HS-27A (cell line): ENCODE measurements around the gene TBC1D22A.

Experiments used
- DNase-seq: peaks from one replicate; pipeline ENCODE4 v3.0.0-alpha.2; 2012; ENCODE audit warnings: low read depth, missing footprints

The TBC1D22A gene

DNA sequence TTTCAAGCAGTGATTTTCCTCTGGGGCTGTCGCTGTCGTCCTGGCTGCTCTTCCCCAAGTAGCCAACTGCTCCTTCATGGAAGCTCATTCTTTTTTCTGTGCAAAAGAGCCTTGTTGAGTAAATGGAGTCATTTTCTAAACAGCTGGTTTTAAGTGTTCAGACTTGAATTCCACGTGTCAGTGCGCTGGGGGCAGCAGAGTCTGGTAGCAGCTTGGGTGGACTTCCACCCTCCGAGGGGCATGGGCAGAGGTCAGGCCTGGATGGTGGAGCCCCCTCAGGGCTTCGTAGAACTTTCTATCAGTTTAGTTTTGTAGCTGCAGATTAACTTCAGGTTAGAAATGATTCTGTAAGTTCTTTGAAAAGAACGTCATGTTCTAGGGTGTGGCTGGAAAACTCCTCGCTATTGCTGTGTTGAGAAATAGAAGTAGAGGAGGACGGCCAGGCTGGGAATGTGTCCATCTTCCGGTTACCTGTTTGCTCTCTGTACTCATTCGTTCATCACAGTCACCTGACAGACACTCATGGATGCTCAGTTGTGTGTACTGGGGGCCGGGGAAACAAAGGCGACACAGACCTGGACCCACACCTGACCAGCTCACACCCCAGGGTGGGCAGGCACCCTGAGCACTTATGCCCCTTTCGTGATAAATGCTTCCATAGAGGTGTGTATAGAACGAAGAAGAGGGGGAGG lies 270.7 kb downstream of the TBC1D22A start:
- no peak for DNase-seq

DNA sequence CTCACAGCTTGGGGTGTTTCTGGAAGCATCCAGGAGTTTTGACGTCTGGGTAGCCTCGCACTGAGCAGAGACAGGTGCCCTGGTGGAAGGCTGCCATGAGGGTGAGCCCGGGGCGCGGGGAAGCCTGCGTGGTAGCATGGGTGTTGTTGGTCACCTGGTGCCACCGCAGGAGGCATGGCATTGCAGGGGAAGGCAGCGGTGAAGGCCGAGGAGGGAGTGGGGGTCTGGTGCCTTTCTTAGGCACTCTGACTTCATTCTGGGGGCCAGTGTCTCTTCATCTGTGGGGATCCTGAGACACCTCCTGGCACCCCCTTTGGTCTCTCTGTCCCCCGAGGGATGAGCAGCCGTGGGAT lies 271.2 kb downstream of the TBC1D22A start:
- DNase-seq = no peak

DNA sequence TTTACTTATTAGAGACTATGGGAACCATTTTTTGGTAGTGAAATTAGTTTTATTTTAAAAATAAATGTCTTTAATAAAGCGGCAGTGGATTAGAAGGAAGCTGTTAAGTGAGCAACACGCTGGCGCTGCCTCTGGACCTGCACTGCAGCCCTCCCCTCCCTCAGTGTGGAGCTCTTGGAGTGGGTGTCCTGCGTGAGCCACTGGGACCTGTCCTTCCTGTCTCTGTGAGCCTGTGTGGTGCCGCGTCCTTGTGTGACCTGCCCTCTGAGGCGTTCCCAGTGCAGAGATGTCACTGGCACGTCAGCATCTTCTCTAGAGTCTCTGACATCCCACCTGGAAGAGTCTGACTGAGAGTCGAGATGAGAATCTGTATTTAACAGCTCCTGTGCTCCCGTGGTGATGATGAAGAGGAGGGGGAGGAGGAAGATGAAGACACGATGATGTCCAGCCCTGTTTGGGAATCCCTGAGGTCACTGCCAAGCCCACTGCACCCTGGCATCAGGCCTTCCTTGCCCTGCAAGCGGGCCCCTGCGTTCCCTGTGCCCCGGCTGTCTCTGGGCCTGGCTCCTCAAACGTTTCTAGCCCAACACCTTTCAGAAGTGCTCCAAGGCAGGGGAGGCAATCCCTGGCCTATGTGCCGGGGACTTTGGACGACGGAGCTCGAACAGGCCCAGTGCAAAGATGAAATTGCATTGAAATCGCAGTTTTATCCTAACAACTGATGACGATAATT lies 271.8 kb downstream of the TBC1D22A start:
- DNase-seq = no peak

DNA sequence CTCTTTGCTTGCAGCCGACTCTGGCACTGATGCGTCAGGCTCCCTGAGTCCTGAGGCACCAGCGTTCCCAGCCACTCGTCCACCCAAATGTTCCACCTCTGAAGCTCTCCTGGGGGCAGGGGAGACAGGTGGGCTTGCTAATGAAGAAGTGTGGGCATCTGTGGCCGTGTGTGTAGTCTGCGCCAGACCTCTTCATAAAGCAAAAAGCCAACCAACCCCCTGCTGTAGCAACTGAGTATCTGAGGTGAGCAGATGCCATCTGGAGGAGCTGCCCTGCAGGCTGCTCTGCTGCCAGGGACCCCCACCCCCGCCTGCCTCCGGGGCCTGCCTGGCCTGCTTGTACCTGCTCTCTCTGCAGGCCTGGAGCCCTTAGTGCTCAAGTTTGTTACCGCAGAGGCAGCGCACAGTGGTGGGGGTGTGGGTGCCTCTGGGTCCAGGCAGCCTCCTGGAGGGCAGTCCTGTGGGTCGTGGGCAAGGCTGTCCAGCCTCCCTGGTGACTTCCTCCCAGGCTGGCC lies 272.5 kb downstream of the TBC1D22A start:
- DNase-seq = no peak

DNA sequence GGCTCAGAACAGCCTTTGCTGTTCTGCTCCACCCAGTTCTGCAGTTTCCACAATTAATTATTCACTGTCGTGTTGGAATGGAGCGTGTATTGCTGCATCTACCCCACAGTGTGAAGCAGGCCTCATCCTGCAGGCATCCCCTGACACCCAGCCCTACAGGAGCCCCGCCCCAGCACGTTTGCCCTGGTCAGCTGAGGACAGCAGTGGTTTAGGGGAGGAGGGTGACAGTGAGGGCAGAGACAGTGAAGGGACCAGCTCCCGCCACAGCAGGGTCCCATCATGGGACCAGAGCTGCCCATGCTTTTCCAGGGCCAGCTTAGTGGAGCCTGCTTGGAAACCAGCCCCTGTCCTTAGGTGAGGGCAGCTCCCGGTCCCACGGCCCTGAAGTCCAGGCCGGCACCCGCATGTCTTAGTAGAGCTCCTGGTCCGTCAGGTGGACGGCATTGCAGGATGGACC lies 273.0 kb downstream of the TBC1D22A start:
- DNase-seq = no peak

DNA sequence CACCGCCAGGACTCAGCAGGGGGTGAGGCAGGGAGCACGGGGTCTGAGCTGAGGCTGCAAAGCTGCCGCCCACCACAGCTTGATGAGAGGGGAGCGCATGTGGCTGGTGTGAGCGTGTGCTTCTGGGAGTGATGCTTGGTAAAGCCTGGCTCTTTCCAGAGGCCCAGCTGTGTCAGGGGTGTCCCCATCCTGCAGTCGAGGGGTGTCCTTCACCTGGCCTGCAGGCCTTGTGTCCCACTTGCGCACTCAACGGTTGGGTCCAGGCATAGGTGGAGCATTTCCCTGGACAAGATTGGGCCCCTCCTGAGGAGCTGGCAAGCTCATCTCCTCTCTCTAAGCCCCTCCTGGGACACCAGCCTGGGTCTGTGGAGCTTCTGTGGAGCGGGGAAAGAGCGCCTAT lies 273.9 kb downstream of the TBC1D22A start:
- no peak for DNase-seq

DNA sequence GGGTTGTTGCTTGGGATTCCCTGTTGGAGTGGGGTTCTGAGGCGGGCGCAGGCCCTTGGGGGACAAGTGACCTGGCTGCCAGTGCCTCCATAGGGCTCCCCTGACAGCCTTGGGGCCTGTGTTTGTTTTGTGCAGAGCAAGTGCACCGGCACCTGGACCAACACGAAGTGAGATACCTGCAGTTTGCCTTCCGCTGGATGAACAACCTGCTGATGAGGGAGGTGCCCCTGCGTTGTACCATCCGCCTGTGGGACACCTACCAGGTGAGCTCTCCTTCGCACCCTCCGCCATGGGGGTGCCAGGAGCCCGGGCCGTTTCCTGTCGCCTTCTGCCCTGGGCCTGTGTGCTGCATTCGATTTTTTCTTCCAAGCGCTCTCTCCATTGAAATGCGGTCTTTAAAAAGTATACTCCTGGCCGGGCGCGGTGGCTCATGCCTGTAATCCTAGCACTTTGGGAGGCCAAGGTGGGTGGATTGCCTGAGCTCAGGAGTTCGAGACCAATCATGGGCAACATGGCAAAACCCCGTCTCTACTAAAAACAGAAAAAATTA lies 274.6 kb downstream of the TBC1D22A start:
- DNase-seq = no peak

DNA sequence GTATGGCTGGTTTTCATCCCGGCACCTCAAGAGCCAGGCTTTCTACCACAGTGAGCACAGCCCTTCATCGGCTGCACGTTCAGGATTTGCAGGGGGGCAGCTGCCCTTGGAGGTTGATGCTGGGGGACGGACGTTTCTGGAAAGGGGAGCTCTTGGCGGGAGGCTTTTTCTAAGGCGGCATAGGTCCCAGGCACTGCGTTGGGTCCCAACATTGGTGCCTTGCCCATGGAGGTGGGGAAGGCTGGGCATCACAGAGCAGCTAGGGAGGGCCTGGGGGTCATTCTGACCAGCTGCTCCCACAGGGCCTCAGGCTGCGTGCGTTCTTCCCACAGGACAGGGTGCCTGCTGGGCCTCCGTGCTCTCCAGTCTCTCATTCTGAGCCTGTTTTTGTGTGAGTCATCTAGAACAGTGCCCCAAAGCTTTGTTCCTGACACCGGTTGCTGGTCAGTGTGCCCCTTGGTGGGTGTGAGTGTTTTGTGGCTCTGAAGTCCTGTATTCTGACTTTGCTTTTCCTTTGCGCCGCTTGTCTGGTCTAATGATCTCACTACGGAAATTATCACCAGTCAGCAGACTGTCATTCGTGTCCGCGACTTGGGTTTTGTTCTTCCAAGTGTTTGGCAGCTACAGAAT lies 275.9 kb downstream of the TBC1D22A start:
- DNase-seq = no peak

DNA sequence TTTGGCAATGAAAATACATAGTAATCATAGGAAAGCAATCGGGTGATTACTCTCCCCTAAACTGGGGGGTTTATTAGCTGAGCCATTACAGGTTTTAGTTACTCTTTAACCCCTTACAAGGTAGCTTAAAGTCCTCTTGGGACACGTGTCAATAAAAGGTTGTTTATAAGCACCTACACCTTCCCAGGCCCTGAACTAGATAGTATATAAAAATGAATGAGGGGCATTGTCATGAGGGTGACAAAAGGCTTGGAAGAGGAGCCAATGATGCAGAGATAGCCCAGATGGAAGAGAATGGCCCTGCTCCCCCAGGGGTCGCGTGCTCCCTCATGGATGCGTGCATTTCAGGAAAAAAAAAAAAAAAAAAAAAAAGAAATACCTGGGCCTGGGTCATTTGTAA lies 276.9 kb downstream of the TBC1D22A start:
- no peak for DNase-seq

DNA sequence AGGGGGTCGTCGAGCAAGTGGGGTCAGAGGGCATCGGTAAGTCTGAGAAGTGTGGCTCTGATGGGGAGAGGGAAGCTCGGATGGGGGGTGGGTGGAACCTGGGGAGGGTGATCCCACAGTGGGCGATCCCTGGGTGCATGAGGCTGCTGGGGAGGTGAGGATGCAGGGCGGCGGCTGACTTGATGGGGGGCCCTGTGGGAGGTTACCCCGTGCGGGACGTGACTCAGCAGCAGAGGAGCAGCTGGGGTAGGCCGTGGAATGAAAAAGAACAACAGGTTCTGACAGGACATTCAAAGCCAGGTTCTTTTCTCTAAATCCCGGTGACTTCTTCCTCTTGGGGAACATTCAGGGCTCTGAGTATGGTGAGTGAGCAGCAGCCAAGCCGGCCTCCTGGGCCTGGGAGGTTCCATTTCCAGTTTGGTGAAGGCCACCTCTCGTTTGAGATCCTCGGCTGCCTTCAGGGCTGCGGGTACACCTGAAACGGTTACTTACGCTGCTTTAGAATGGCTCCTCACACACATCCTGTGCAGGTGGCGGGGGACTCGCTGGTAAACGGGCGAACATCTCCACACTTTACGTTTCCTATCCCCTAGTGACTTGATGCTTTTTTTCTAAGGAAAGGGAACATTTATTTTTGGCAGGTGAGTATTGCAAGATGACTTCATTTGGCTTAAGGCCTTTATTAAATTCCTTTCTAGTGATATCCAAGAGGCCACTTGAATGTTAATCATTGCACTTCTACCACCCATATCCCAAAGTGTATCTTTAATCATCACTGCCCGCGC lies 278.2 kb downstream of the TBC1D22A start:
- DNase-seq = no peak

DNA sequence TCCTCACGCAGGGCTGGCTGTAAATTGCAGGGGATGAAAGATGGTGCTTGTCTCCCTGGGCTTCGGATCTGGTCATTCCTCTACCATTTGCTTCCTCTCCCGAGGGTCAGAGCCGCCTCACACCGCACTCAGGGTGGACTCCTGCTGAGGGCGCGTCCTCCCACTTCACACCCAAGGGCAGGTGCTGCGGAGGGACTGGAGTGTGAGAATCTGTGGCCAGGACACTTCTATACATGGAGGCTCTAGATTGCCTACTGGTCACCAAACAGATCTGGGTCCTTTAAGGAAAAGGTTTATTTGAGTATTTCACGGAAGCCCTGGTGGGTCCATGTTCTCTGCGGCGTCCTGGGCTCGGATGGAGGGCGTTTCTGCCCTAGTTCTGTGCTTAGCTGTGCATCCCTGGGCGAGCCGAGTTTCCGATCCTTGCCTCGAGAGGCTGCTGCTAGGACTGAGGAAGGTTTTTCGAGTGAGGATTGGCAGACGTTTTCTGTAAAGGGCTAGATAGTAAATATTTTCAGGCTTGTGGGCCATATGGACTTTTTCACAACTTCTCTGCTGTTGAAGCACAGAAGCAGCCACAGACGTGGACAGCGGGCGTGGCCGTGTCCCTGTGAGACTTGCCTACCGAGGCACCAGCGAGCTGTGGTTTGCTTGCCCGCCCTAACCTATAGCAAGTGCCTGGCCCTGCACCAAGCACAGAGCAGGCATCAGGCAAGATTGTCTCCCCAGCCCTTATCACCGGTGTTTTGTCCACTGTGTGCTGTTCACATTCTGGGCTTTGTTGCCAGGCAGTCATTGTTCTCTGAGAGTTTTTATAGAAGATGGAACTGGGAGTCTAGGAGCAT lies 279.0 kb downstream of the TBC1D22A start:
- no peak for DNase-seq

DNA sequence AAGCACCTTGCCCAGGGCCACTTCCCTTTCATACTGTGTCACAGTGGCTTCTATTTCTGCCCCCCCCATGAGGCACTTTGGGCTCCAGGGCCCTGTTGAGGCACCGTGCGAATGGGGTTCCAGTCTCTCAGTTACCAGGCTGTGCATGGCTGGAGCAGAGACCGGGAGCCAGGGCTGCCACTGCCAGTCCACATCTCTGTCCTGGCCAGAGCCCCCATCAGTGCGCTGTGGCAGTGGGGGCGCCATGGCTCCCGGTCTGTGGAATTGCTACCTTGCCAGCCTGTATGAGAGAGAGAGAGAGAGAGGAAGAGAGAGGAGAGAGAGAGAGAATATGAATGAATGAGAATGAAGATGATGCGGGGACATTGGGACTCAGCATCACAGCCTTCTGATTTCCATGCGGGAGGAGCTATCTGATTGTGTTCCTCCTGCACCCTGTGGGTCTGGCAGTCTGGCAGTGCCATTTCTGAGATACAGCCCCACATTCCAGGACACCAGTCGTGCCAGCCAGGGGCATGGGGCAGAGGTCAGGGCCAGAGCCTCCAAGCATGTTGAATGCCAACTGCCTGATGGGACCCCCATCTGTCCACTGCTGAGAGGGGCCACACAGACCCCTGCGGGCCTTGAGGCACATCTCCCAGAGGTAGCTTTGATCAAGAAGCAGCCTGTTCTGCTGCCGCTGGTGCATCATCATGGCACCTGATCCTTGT lies 279.8 kb downstream of the TBC1D22A start:
- no peak for DNase-seq

DNA sequence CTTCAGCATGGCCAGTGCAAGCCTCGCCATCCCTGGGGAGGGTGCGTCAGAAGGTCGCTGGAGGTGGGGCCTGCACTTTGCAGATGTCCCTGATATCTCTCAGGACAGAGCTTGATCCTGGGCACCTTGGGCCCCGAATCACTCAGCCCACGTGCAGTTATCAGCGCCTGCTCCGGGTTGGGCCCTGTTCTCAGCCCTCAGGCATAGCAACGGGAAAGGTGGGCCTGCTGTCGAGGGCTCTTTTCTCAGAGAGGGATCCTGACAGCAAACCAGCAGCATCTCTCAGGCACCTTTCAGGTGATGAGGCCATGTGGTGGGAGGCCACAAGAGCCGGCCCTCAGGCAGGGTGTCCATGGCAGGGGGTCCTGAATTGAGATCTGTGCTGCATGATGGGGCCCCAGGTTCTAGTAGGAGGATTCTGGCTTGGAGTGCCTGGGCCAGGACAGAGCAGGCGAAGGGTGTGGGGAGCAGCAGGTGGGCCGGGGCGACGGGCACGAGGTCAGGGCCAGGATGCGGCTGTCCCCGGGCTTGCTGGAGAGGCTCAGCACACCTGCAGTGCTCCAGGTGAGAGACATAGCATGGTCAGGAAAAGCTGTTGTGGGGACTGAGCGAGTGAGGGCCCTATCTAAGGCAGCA lies 280.5 kb downstream of the TBC1D22A start:
- DNase-seq = no peak

DNA sequence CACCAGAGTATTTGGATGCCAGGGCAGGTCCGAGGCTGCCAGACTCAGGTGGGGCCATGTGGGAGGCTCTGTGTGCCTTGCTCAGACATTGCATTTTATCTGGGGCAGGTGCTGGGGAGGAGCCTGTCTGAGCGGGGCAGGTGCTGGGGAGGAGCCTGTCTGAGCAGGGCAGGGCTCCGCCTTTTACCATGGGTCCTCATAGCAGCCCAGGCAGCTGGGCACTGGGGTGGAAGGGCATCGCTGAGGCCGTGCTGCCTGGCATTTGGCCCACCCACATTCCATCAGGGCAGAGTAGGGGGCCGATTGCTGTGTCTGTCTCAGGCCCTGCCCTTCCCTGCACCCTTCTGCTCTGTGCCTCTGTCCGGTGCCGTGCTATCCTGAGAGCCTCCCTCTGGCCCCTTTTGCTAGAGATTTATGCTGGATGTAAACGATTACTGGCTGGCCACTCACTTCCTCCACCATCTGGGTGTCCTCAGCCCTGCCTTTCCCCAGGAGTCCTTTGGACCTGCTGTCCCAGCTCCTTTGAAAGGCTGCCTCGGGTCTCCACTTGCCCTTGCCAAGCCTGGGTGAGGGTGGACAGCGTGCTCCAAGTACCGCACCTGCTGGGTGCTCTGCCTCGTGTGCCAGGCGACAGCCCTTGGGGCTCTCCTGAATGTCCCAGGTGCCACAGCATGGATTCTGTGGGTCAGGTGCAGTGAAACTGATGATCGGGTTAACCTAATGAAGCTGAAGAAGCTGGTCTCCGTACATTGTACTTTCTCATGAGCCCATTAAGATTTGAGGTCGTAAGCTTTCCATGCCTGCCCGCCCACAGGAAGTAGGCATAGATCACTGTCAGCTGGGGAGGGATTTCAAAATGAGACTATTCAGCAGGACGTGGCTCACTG lies 281.6 kb downstream of the TBC1D22A start:
- DNase-seq = no peak

DNA sequence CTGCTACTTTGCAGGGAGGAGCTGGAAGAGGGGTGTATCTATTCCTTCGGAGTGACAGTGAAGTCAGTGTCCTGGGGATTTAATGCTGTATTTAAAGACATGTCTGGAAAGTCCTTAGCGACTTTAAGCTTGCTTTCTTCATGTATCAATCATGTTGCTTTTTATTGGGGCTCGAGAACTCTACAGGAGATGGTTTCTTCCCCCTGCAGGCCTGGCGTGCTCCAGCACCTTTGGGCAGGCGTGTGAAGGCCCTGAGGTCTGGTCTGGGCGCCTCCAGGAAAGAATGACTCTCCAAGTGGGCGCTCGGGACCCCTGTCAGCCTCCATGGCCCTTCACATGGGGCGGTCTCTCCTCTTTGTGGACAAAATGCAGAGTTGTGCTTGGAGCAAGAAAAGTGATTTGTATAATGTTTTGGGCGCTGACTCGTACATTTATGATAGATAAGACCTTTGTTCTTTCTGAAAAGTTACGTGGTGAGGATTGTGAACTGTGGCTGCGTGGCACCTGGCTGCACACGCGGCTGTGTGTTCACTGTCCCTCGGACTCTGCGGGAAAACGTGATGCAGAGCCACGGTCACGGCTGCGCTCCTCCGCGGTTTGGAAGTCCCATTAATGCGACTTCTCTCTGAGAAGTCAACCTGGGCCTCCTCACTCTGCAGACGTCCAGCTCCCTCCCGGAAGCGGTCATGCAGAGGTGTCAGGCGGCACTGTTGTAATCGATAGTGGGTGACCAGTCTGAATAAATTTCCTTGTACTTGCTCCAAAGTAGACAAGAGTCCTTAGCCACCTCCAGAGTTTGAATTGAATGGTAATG lies 282.5 kb downstream of the TBC1D22A start:
- no peak for DNase-seq

DNA sequence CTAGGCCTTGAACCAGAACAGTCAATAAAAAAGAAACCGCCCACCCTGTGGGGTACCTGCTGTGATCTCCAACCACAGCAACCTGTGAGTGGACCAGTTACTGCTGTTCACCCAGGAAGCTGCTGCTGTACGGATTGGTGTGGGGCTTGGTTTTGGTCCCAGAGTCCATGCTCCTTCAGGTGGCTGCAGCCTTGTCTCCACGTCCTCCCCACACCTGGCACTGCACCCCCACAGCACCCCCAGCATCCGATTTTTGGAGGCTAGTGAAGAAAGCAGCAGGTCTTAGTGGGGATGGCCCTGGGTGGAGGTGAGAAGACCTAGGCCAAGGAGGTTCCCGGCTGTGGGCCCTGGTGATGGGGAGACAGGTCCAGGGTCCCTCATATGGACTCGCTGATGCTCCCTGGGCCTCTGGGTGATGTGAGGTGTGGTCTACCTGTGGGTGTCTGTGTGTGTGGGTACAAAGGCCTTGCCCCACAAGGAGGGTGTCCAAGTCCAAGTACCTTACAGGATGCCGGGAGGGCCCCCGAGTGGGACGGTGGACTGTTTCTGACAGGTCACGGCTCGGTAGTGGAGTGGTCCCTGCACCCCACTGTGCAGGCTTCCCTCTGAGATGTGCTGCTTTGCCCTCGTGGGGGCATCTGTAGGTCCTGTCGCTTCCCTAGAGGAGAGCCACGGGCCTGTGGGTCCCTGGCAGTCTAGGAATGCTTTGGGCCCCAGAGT lies 283.4 kb downstream of the TBC1D22A start:
- DNase-seq = no peak

DNA sequence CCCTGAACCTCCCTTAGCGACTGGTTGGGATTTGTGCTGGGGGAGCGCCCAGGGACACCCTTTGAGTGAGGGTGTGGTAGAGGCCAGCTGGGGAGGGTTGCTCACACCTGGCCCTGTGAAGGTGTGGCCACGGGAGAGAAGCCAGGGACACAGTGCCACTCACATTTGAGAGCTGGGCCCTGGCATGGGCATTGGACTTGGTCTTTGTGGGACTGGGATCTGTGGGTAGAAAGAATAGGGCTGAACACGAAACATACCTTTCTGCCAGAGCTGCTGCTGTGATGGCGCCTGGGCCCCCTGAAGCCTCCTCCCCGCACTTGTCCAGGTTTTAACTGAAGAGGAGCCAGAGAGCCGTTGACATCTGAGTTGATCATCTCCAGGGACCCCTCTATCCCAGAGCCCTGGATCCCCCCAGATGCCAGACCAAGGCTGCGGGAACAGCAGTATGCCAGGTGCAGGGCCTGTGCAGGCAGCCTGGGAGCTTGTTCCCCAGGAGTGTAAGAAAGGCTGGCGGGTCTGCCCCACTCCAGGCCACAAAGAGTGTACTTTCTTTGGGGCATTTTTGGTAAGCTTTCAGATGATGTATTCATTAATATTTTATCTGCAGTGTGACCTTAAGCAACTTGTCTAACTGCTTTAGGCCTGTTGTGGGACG lies 284.1 kb downstream of the TBC1D22A start:
- no peak for DNase-seq
